ENCODE data around the gene HEY2. TPM values are rescaled to one million over a fixed set of nuclear protein-coding genes. Genes with fewer than 3 reads are reported as not detected.

HEY2 gene
- total RNA-seq, 2 donors from 2014 or later: 0.37 to 0.69 TPM

- DNase-seq: no peak
- no peak for TF ChIP-seq CTCF (IDR thresholded peaks at IDR 0.05)
- Histone ChIP-seq H3K36me3 (no peaks in the 10 kb centered on the region), H3K9me3 (no peaks in the 10 kb centered on the region), H3K4me1 (no peaks in the 10 kb centered on the region), H3K9ac (ENCODE audit: low read depth in 2 of 2, low read length in 2 of 2) (no peak overlapping the region), H3K27ac (no peak overlapping the region), H3K27me3 (peaks cover 33% of the 10 kb centered on the region), H3K4me3 (no peak overlapping the region)
- intact Hi-C loops (cut with DNase I): no loop called here
Observed at GRCh38 chr6:125743604-125744003, 5.8 kb upstream of the HEY2 start.

- intact Hi-C loops (cut with DNase I): no loop called here
- Histone ChIP-seq H3K4me3 (no peak overlapping the region), H3K4me1 (peaks cover 5% of the 10 kb centered on the region), H3K36me3 (no peaks in the 10 kb centered on the region), H3K27me3 (peaks cover 46% of the 10 kb centered on the region), H3K9me3 (no peaks in the 10 kb centered on the region), H3K9ac (ENCODE audit: low read depth in 2 of 2, low read length in 2 of 2) (no peak overlapping the region), H3K27ac (no peak overlapping the region)
- TF ChIP-seq CTCF (IDR thresholded peaks at IDR 0.05): no peak
- no peak for DNase-seq
Observed at GRCh38 chr6:125745281-125746018, 4.0 kb upstream of the HEY2 start.

GRCh38 chr6:125746019-125746414 lies 3.4 kb upstream of the HEY2 start:
- Histone ChIP-seq H3K27ac (no peak overlapping the region), H3K4me3 (no peak overlapping the region), H3K4me1 (peaks cover 5% of the 10 kb centered on the region), H3K27me3 (peaks cover 51% of the 10 kb centered on the region), H3K9me3 (no peaks in the 10 kb centered on the region), H3K36me3 (no peaks in the 10 kb centered on the region), H3K9ac (ENCODE audit: low read depth in 2 of 2, low read length in 2 of 2) (no peak overlapping the region)
- no peak for DNase-seq
- TF ChIP-seq CTCF (IDR thresholded peaks at IDR 0.05): no peak
- intact Hi-C loops (cut with DNase I): no loop called here

- H3K9ac ChIP-seq (ENCODE audit: low read depth in 2 of 2, low read length in 2 of 2): peak overlapping the region; percentile 13 to 26
- peak overlapping the region; percentile 69 for H3K4me3 ChIP-seq
- peaks cover 57% of the 10 kb centered on the region for H3K27me3 ChIP-seq
- no peak overlapping the region for H3K27ac ChIP-seq
- H3K36me3 ChIP-seq: no peaks in the 10 kb centered on the region
- TF ChIP-seq CTCF (IDR thresholded peaks at IDR 0.05): no peak
- peak; percentile 59 for DNase-seq
- intact Hi-C loops (cut with DNase I): no loop called here
- no peaks in the 10 kb centered on the region for H3K9me3 ChIP-seq
- H3K4me1 ChIP-seq: peaks cover 5% of the 10 kb centered on the region
Observed at GRCh38 chr6:125746731-125747588, 2.5 kb upstream of the HEY2 start.

GRCh38 chr6:125747589-125748405 lies 1.6 kb upstream of the HEY2 start:
- H3K9ac ChIP-seq (ENCODE audit: low read depth in 2 of 2, low read length in 2 of 2): peak overlapping the region; percentile 57 to 78
- DNase-seq: peak; percentile 33
- peaks cover 57% of the 10 kb centered on the region for H3K27me3 ChIP-seq
- no peaks in the 10 kb centered on the region for H3K9me3 ChIP-seq
- H3K4me1 ChIP-seq: peaks cover 5% of the 10 kb centered on the region
- no peak overlapping the region for H3K27ac ChIP-seq
- TF ChIP-seq CTCF (IDR thresholded peaks at IDR 0.05): no peak
- peak overlapping the region; percentile 69 for H3K4me3 ChIP-seq
- no peaks in the 10 kb centered on the region for H3K36me3 ChIP-seq
- intact Hi-C loops (cut with DNase I): no loop called here

All from colonic mucosa (tissue), 4 donors.